Activated CD4-positive, alpha-beta memory T cell treated with anti-CD3 and anti-CD28 coated beads, Interleukin-2, amount 10 ng/mL, durations not matched to agents 7 days and 5 days (primary cell): Measurements from ENCODE around the gene FDXR. TPM values are rescaled to one million over a fixed set of nuclear protein-coding genes. Genes with fewer than 3 reads are reported as not detected.

Experiments used
- CTCF ChIA-PET: fragments of 350-600 bp; sonication (Branson Sonifier 250); formaldehyde crosslinking; loops from one replicate; lab custom pipeline; 2021; ENCODE audit warnings: antibody characterized with exemption, inconsistent platforms; lab: Charles Lee
- POLR2A ChIA-PET: fragments of 350-600 bp; sonication (Branson Sonifier 250); formaldehyde crosslinking; loops from one replicate; lab custom pipeline; 2021; ENCODE audit warnings: antibody characterized with exemption; lab: Charles Lee
- DNase-seq: peaks from one replicate; pipeline ENCODE4 v3.0.0-alpha.2; 2020
- H3K27ac Mint-ChIP-seq: one replicate; pipeline ENCODE4 v1.8.0; 2021; ENCODE audit warnings: mild to moderate bottlenecking, mixed read lengths
- H3K27me3 Mint-ChIP-seq: one replicate; pipeline ENCODE4 v1.8.0; 2021; ENCODE audit warnings: mixed read lengths
- H3K36me3 Mint-ChIP-seq: one replicate; pipeline ENCODE4 v1.8.0; 2021; ENCODE audit warnings: low read depth, mixed read lengths
- H3K4me1 Mint-ChIP-seq: one replicate; pipeline ENCODE4 v1.8.0; 2021; ENCODE audit warnings: mixed read lengths
- H3K4me3 Mint-ChIP-seq: one replicate; pipeline ENCODE4 v1.8.0; 2021; ENCODE audit warnings: mild to moderate bottlenecking, mixed read lengths
- H3K9me3 Mint-ChIP-seq: one replicate; pipeline ENCODE4 v1.8.0; 2021; ENCODE audit warnings: mixed read lengths
- total RNA-seq, 2 experiments: library from RNA; stranded (reverse); gene quantifications; one replicate each; pipeline ENCODE4 v1.2.3, GENCODE V29; 2021

The FDXR gene
- total RNA-seq, 2 experiments from 2014 or later = 22.9 to 24.0 TPM

DNA sequence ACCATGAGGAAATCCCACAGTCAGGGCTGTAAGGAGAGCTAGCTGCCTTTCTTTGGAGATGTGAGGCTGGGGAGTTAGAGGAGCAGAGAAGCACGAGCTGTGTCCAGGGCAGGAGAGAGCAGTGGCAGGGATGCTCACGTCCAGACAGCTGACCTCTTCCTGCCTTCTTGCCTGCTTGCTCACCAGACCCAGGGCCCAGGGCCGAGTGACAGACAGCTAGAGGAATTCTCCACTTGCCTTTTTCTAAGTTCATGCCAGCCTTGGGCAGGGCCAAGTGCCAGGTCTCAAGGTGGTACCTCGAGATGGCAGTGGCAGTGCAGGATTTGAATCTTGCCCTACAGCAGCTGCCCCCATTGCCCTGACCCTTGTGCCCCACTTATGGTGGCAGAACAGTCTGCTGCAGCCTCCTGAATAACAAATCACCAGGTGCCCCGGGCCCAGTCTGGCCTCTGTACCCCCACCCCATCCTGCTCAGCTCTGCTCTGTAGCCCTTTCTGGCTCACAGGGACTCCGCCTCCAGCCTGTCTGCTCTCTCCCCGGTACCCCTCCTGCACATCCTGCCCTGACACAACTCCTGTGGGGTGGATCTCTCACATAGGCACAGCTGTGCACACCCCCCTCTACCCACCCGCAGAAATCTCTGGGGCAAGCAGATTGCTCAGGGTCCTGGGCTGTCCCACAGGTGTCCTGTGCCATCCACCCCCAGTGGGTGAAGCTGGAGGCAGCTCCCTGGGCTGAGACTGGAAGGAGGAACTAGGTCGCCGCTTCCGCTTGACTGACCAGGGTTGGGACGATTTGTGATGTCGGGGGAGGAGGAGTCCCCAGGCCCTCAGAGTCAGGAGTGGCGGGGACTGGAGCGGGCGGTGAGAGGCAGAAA, 39.1 kb downstream of the FDXR start:
- Mint-ChIP-seq H3K4me3 (no peak overlapping the region), H3K36me3 (peaks cover 14% of the 10 kb centered on the region), H3K27me3 (no peaks in the 10 kb centered on the region), H3K27ac (no peak overlapping the region), H3K4me1 (no peaks in the 10 kb centered on the region), H3K9me3 (no peaks in the 10 kb centered on the region)
- POLR2A ChIA-PET = interaction anchor here (1.4 kb wide), 1 partner anchor 10 kb away, joined by 4 read pairs; no protein-coding TSS in a partner anchor
- DNase-seq = no peak
- CTCF ChIA-PET = no interaction called here

DNA sequence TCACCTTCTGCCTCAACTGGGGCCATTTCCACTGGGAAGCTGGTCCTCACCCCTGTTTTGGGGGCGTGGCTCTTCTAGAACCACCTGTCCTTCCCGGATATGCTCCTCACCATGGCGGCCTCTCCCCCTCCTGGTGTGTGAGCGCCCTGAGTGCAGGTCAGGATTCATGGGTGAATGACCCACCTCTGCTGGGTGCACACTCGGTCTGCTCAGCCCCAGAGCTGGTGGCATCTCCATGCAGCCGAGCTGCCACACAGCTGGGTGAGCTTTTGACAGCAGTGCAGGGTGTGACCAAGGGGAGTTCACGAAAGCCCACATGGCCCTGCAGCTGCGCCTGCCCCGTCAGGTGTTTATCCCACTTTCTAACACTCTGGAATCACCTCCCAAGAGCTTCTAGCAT, 40.4 kb downstream of the FDXR start:
- CTCF ChIA-PET = no interaction called here
- Mint-ChIP-seq H3K36me3 (peaks cover 12% of the 10 kb centered on the region), H3K4me3 (no peak overlapping the region), H3K27me3 (no peaks in the 10 kb centered on the region), H3K27ac (no peak overlapping the region), H3K4me1 (no peaks in the 10 kb centered on the region), H3K9me3 (no peaks in the 10 kb centered on the region)
- POLR2A ChIA-PET = interaction anchor here (1.4 kb wide), 1 partner anchor 11 kb away, joined by 4 read pairs; no protein-coding TSS in a partner anchor
- DNase-seq = no peak

DNA sequence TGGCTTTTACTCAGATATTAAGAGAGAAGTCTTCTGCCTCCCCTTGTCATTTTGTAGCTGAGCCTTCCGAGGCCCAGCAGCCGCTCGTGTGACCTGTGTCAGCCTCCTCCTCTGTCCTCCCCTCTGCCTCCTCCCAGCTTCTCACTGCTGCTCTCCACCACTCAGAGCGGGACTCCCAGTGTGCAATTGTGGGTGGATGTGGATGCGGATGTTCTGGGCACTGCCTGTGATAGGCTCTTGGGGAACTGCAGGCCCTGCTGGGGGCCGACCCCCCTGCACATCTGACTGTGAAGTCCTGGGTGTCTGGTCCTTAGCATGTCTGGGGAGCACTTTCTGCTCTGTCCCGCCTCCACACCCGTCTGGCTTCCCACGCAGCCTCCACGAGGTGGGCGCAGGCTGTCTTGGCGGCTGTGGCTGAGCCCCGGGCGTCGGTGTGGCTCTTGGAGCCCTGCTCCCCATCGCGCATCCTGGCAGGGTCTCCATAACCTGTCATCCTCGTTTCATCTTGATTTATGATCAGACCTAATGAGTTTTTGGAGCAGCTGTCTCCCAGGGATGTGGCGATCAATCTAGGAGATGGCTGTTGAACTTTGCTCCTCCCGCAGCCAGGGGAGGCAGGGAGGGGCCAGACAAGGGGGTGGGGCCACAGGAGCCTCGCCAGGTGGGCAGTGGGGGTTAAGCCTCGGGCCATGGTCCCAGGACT, 41.2 kb downstream of the FDXR start:
- Mint-ChIP-seq H3K9me3 (no peaks in the 10 kb centered on the region), H3K4me3 (no peak overlapping the region), H3K27me3 (no peaks in the 10 kb centered on the region), H3K36me3 (peaks cover 8% of the 10 kb centered on the region), H3K4me1 (no peaks in the 10 kb centered on the region), H3K27ac (no peak overlapping the region)
- DNase-seq = no peak
- ChIA-PET POLR2A (no interaction called here), CTCF (no interaction called here)

DNA sequence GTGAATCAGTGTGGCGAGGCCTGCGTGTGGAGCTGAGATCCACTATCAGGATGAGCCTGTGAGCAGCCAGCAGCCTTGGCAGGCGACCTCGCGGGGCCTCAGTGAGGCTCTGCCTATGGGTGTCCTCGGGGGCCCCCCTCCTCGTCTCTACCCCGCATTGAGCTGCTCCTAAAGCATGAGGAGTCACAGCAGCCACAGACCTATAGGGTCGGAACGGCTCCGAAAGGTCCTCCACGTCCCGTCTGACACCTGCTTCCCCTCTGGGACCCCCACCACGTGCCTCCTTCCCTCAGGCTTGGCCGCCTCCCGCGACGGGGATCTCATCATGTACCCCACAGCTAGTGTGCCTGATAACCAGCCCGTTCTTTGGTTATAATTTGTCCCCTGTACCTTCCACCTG, 41.9 kb downstream of the FDXR start:
- peaks cover 1% of the 10 kb centered on the region for H3K36me3 Mint-ChIP-seq
- CTCF ChIA-PET = no interaction called here
- no peaks in the 10 kb centered on the region for H3K9me3 Mint-ChIP-seq
- H3K4me1 Mint-ChIP-seq = no peaks in the 10 kb centered on the region
- no peak overlapping the region for H3K27ac Mint-ChIP-seq
- no peak for DNase-seq
- no peaks in the 10 kb centered on the region for H3K27me3 Mint-ChIP-seq
- POLR2A ChIA-PET = no interaction called here
- no peak overlapping the region for H3K4me3 Mint-ChIP-seq

DNA sequence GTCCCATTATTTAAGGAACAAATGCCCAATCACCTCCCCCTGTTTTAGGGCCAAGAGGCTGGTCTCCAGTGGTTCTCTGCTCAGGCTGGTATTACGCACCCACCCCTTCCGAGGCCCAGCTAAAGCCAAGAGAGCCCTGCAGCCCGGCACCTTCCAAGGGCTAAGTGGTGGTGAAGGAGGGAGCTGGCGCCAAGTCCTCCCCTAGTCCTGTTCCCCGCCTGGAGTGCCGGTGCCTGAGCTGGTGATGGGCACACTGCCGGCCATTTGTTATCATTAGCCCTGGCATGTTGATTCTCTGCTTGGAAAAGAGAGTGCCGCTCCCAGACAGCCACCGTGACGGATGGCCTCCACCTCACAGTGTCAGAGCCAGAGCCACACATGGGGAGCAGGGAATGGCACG, 45.0 kb downstream of the FDXR start:
- H3K27ac Mint-ChIP-seq = no peak overlapping the region
- H3K27me3 Mint-ChIP-seq = no peaks in the 10 kb centered on the region
- H3K4me1 Mint-ChIP-seq = no peaks in the 10 kb centered on the region
- CTCF ChIA-PET = no interaction called here
- no peaks in the 10 kb centered on the region for H3K9me3 Mint-ChIP-seq
- no peak for DNase-seq
- POLR2A ChIA-PET = no interaction called here
- H3K36me3 Mint-ChIP-seq = no peaks in the 10 kb centered on the region
- no peak overlapping the region for H3K4me3 Mint-ChIP-seq

DNA sequence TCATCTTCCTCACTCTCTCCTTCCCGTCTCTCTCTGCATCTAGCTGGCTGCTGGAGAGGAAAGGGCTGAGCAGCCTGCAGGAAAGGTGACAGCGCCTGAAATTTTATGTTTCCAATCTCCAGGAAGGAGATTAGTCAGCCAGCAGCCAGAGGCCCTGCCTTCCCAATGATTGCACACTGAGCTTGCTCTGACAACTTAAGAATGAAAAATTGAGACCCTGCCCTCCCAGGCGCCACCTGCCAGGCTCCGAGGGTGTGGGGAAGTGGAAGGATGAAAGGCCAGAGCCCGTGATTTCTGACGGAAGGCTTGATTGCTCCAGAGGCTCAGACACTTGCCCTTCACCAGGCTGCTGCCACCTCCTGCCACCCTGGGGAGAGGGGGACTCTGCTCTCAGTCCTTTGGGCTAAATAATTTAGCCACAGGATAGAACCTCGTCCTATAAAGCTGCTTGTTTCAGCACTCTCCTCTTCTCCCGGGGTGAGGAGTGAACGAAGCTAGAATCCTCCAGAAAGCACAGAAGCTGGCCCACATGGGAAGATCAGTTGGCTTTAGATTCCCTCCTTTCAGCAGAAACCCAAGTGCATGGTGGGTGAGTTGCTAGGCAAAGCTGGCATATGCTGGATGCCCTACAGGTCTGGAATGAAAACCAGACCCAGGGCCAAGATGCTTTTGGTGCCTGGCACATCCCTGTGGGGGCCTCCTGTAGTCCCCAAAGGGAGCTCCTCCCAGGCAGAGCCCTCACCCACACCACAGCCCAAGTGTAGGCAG, 46.7 kb downstream of the FDXR start:
- H3K27ac Mint-ChIP-seq = no peak overlapping the region
- ChIA-PET CTCF (no interaction called here), POLR2A (no interaction called here)
- H3K9me3 Mint-ChIP-seq = no peaks in the 10 kb centered on the region
- no peak for DNase-seq
- H3K4me3 Mint-ChIP-seq = no peak overlapping the region
- peaks cover 1% of the 10 kb centered on the region for H3K36me3 Mint-ChIP-seq
- no peaks in the 10 kb centered on the region for H3K27me3 Mint-ChIP-seq
- no peaks in the 10 kb centered on the region for H3K4me1 Mint-ChIP-seq

DNA sequence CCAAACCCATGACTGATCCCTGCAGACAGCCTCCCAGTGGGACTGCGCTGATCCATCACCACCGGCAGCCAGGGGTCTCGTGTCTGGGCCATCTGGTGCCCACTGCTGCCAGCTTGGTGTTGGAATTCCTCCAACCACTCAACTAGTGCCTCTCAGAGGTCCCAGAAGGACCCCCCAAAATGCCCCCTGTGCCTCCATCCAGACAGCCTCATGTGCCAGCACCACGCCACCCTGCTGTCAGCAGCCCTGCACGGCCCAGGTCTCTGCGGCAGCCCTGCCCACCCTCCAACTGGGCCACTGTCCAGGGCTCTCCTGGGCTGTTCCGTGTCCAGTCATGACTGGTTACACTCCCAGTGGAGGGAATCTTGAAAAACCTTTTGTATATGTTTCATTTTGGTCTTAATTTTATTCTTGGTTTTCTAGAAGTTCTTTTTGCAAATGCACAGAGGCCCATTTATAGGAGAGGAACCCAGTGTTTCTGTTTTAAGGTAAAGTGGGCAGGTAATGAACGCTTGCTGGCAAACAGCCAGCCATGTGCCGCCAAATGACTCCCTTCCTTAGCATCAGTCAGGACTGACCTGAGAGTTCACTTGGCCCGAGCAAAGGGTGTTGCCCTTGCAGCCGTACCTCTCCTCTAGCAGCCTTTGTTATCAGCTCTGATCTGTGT, 47.7 kb downstream of the FDXR start:
- H3K4me3 Mint-ChIP-seq = no peak overlapping the region
- no peaks in the 10 kb centered on the region for H3K4me1 Mint-ChIP-seq
- H3K27me3 Mint-ChIP-seq = no peaks in the 10 kb centered on the region
- H3K27ac Mint-ChIP-seq = no peak overlapping the region
- DNase-seq = no peak
- no peaks in the 10 kb centered on the region for H3K9me3 Mint-ChIP-seq
- ChIA-PET CTCF (no interaction called here), POLR2A (no interaction called here)
- H3K36me3 Mint-ChIP-seq = peaks cover 6% of the 10 kb centered on the region

DNA sequence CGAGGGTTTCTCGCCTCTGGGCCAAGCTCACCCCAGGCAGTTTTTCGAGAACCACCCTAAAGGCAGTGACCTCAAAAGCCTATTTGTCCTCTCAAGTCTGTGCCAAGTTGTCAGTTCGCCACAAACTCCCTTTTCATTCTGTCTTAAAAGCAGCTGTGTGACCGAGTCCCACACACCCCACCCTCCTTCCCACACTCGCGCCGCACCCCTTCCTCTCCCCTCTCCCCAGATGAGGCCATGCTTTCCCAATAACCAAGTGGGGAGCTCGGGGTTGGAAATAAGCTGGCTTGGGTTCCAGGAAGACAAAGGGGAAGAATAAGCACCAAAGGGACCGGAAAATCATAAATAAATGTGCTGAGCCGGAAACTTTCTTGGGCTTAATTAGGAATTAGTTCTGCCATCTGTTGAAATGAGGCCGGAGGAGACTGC, 49.8 kb downstream of the FDXR start:
- H3K27ac Mint-ChIP-seq = no peak overlapping the region
- POLR2A ChIA-PET = no interaction called here
- peaks cover 11% of the 10 kb centered on the region for H3K36me3 Mint-ChIP-seq
- H3K4me3 Mint-ChIP-seq = no peak overlapping the region
- CTCF ChIA-PET = no interaction called here
- H3K27me3 Mint-ChIP-seq = no peaks in the 10 kb centered on the region
- no peaks in the 10 kb centered on the region for H3K4me1 Mint-ChIP-seq
- H3K9me3 Mint-ChIP-seq = no peaks in the 10 kb centered on the region
- no peak for DNase-seq

DNA sequence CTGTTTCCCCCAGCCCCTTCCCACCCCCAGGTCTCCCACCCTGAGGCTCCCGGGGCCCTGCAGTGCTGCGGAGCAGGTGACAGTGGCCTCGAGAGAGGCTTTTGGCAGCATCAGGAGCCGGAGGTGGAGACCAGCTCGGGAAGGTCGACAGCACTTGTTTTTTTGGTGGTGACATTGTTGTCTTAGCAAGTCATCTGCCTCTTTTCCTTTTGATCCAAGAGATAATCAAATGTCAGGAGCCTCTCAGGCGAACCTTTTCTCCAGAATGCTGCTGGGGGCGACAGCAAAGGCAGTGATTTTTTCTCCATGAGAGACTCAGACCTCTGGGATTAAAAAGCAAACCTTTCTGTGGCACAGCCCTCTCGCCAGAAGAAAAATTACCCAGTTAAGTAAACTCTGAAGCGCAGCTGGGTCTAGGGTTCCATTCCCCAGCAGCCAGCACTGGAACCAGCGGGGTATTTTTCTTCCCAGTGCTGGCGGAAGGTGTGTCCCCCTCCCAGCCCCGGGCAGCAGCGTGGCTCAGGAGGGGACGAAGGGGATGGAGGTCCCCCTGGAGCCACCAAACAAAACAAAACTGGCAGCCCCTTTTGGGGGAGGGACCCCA, 50.4 kb downstream of the FDXR start:
- H3K4me1 Mint-ChIP-seq = no peaks in the 10 kb centered on the region
- ChIA-PET CTCF (no interaction called here), POLR2A (no interaction called here)
- peaks cover 11% of the 10 kb centered on the region for H3K36me3 Mint-ChIP-seq
- H3K27me3 Mint-ChIP-seq = no peaks in the 10 kb centered on the region
- no peak overlapping the region for H3K4me3 Mint-ChIP-seq
- H3K9me3 Mint-ChIP-seq = no peaks in the 10 kb centered on the region
- no peak overlapping the region for H3K27ac Mint-ChIP-seq
- DNase-seq = no peak

DNA sequence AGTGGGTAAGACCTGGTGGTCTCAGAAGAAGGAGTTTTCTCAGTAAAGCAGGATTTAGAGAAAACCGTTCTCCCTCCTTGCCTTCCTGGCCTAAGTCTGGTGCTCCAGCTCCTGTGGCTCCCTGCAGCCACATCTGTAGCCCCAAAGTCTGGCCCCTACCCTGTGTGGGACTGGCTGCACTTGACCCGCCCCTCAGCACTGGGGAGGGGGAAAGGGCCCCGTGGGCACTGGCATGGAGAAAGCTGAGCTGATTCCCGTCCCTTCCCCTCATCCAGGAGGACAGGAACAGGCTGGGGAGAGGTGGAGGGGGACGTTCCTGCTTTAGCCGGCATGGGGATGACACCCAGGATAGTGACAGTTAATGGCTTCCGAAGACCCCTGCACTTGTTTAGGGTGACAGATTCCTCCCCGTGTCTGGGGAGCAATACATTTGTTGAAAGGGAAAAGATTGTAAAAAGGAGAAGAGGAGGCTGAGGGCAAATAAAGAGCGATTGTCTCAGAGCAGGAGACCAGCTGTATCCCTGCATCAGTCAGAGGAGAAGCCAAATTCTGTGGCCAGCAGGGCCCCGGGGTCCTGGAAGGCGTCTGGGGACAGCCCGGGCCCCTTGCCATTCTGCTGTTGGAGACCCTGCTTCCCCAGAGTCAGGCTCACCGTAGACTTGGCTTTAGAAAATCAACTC, 51.0 kb downstream of the FDXR start:
- Mint-ChIP-seq H3K36me3 (peaks cover 11% of the 10 kb centered on the region), H3K9me3 (no peaks in the 10 kb centered on the region), H3K4me1 (no peaks in the 10 kb centered on the region), H3K27ac (no peak overlapping the region), H3K27me3 (no peaks in the 10 kb centered on the region), H3K4me3 (no peak overlapping the region)
- ChIA-PET CTCF (no interaction called here), POLR2A (no interaction called here)
- no peak for DNase-seq

DNA sequence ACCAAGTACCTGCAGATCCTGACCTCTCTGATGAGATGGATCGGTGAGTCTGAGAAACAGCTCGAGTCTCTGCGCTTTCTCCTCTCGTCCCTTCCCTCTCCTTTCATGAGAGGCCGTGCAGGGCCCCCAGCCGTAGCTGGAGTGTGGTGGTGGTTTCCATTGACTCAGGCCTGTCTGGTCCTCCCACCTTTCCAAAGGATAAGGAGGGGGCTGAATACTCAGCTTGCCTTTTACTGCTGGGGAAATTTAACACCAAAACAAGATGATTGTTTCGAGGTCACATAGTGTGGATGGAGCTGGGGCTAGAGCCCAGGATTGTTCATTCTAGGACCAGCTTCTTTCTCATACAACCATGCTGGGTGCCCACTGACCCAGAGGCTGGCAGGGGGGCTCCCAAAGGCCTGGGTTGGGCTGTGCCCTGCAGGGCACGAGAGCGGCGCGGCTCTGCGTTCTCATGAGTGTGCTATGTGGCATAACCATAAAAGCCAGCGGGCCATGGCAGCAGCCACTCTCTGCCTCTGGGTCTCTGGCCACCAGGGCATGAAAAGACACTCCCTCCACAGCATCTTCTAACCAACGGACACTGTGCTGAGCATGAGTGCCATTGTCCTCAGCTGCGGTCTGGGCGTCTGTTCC, 52.9 kb downstream of the FDXR start:
- ChIA-PET CTCF (interaction anchor here (0.6 to 1.3 kb wide), 2 partner anchors 42 to 617 kb away, joined by 4 to 6 read pairs; no protein-coding TSS in a partner anchor), POLR2A (no interaction called here)
- DNase-seq = no peak
- Mint-ChIP-seq H3K27ac (no peak overlapping the region), H3K36me3 (peaks cover 14% of the 10 kb centered on the region), H3K4me3 (no peak overlapping the region), H3K4me1 (peaks cover 9% of the 10 kb centered on the region), H3K27me3 (no peaks in the 10 kb centered on the region), H3K9me3 (no peaks in the 10 kb centered on the region)
